BE2C (cell line): ENCODE measurements around the gene TP53AIP1.

Source experiments
- DNase-seq: peaks from one replicate; pipeline ENCODE4 v3.0.0-alpha.2; 2020
- H3K27me3 ChIP-seq: fragments of 250-450 bp; sonication (Bioruptor Pico); 2 replicates; pipeline ENCODE4 v1.5.1; 2020; ENCODE audit warnings: mild to moderate bottlenecking
- H3K36me3 ChIP-seq: fragments of 250-450 bp; sonication (Bioruptor Pico); 2 replicates; pipeline ENCODE4 v1.5.1; 2020; ENCODE audit warnings: mild to moderate bottlenecking
- H3K4me1 ChIP-seq: fragments of 250-450 bp; sonication (Bioruptor Pico); 2 replicates; pipeline ENCODE4 v1.5.1; 2020
- H3K4me3 ChIP-seq: 2 replicates; pipeline ENCODE4 v1.5.1; 2011; ENCODE audit warnings: low read depth, low read length
- H3K9me3 ChIP-seq: fragments of 250-450 bp; sonication (Bioruptor Pico); 2 replicates; pipeline ENCODE4 v1.5.1; 2020
- TF ChIP-seq, protein P1 (sequence below): IDR thresholded peaks from 2 replicates; pipeline ENCODE4 v1.5.1; 2012; ENCODE audit warnings: mild to moderate bottlenecking, low read depth, low read length

Gene TP53AIP1

DNA sequence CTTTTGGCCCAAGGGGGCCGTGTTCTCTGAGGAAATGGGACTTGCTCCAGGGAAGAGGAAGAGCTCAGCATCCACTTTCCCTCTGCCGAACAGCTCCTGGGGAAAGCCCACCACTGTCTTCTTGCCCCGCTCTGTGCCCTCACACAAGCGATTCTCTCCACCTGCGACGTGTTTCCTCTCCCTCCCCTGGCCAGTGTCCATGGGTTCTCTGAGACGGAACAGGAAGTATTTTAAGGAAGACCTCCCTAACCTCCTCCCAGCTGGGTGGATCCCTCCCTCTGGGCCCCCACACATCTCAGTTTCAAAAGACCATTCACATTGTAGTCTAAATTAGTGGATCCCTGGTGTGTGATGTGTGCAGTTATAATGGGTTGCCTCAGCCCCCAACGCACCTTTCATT is 1.6 kb downstream of the TP53AIP1 start:
- Histone ChIP-seq H3K9me3 (no peaks in the 10 kb centered on the region), H3K27me3 (no peaks in the 10 kb centered on the region), H3K4me1 (no peaks in the 10 kb centered on the region), H3K4me3 (no peak overlapping the region), H3K36me3 (no peaks in the 10 kb centered on the region)
- DNase-seq, result no peak
- TF ChIP-seq, protein P1, sequence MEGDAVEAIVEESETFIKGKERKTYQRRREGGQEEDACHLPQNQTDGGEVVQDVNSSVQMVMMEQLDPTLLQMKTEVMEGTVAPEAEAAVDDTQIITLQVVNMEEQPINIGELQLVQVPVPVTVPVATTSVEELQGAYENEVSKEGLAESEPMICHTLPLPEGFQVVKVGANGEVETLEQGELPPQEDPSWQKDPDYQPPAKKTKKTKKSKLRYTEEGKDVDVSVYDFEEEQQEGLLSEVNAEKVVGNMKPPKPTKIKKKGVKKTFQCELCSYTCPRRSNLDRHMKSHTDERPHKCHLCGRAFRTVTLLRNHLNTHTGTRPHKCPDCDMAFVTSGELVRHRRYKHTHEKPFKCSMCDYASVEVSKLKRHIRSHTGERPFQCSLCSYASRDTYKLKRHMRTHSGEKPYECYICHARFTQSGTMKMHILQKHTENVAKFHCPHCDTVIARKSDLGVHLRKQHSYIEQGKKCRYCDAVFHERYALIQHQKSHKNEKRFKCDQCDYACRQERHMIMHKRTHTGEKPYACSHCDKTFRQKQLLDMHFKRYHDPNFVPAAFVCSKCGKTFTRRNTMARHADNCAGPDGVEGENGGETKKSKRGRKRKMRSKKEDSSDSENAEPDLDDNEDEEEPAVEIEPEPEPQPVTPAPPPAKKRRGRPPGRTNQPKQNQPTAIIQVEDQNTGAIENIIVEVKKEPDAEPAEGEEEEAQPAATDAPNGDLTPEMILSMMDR, result no peak

DNA sequence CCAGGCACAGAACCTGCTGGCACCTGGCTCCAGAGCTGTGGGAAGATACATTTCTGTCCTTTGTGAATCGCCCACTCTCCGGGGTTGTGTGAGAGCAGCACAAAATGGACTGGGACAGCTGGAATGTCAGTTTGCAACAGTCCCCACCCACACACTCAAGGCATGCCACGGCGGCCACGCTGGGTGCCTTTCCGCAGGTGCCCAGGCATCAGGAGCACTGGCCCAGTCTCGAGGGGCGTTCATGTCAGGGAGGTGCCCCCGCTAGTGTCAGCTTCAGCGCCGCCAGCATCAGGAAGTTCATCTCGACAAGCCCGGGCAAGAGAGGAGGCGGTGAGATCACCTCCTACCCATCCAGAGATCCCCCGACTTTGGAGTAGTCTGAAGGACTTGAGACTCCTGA is 2.1 kb downstream of the TP53AIP1 start:
- no peaks in the 10 kb centered on the region for H3K27me3 ChIP-seq
- H3K4me3 ChIP-seq, result no peak overlapping the region
- TF ChIP-seq, protein P1, result no peak
- H3K9me3 ChIP-seq, result no peaks in the 10 kb centered on the region
- no peaks in the 10 kb centered on the region for H3K4me1 ChIP-seq
- H3K36me3 ChIP-seq, result no peaks in the 10 kb centered on the region
- no peak for DNase-seq

DNA sequence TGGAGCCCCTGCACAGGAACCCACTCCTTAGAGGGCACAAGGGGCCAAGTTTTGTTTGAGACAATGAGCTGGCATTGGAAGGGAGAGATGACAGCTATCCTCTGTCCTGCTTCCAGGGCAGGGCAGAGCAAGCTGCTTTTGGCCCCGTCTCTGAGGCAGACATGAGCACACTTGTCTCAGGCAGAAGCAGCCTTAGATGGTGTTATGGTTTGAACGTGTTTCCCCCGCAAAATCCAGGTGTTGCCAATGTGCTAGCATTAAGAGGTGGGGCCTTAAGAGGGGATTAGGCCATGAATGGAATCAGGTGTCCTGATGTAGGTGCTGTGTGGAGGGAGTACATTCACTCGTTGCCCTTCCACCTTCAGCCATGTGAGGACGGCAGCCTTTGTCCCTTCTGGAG is 2.5 kb downstream of the TP53AIP1 start:
- no peaks in the 10 kb centered on the region for H3K4me1 ChIP-seq
- DNase-seq, result no peak
- H3K4me3 ChIP-seq, result no peak overlapping the region
- no peaks in the 10 kb centered on the region for H3K27me3 ChIP-seq
- no peaks in the 10 kb centered on the region for H3K9me3 ChIP-seq
- TF ChIP-seq, protein P1, result no peak
- H3K36me3 ChIP-seq, result no peaks in the 10 kb centered on the region

DNA sequence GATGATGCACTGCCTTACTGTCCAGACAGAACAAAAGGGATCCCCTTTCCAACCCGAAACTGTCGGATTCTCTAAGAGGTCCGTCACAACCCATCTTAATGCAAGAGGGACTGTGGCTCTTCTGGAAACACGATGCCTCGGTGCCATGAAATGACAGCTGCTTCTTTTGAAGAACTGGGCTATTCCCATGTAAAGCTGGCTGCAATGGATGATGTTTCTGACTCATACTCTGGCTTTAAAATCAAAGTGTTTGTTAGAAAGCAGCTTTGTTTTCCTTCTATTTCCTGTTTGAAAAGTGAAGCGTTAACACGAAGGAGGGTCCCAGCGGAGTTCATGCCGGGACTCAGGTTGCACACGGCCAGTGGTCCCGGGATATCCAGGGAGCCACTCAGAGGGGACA is 3.1 kb downstream of the TP53AIP1 start:
- H3K4me3 ChIP-seq, result no peak overlapping the region
- DNase-seq, result no peak
- TF ChIP-seq, protein P1, result no peak
- no peaks in the 10 kb centered on the region for H3K4me1 ChIP-seq
- no peaks in the 10 kb centered on the region for H3K36me3 ChIP-seq
- no peaks in the 10 kb centered on the region for H3K27me3 ChIP-seq
- H3K9me3 ChIP-seq, result no peaks in the 10 kb centered on the region

DNA sequence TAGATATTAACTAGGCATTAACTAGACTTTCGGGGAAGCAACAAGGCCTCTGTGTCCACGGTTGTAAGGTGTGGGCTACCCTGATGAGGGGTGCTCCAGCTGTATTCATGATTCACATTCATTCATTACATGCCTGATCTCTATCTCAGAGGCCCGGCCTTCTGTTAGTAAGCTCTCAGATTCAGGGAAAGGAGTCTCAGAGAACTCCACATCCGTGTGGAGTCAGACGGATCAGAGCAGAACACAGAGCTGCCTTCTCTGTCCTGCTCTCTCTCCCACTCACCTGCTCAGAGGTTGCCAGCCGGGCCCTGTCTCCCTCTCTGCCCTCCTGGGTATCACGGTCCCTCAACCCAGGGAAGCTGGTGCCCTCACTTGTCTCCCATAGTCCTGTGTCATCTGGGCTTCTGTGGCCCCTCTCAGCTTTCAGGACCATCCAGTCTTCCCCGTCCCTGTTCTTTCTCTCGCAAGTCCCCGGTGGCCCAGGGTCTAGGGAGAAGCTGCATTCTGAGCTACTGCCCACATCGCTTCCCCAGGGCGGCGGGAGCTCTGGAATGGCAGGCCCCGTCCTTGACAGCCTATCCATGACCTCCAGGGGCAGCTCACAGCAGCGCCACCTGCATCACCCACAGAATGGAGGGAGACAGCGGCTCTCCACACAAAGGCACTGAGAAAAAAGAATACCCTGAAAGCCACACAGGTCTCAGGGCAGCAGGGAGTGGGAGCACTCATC is 4.3 kb downstream of the TP53AIP1 start:
- Histone ChIP-seq H3K4me1 (no peaks in the 10 kb centered on the region), H3K9me3 (no peaks in the 10 kb centered on the region), H3K36me3 (no peaks in the 10 kb centered on the region), H3K27me3 (no peaks in the 10 kb centered on the region), H3K4me3 (no peak overlapping the region)
- no peak for DNase-seq
- TF ChIP-seq, protein P1, result no peak

DNA sequence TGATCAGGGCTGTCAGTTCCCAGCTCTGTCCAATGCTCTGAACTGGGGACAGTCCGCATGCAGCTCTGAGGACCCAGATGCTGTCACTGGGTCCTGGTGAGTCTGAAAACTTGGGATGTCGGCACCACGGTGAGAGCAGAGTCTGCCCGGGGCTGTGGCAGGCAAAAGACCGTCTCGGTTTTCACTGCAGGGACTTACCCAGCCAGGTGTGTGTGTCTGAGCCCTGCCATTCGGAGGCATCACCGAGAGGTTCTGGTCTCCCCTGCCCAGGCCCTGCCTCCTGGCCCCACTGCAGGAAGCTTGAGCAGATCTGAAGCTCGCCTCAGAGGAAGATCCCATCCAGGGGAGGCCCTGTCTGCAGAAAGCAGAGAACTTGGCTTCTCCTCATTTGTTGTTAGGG is 5.2 kb downstream of the TP53AIP1 start:
- TF ChIP-seq, protein P1, result no peak
- Histone ChIP-seq H3K4me1 (no peaks in the 10 kb centered on the region), H3K36me3 (no peaks in the 10 kb centered on the region), H3K4me3 (no peak overlapping the region), H3K27me3 (no peaks in the 10 kb centered on the region), H3K9me3 (no peaks in the 10 kb centered on the region)
- DNase-seq, result no peak
